ENCODE measurements around the gene HOXA5. TPM values are rescaled to one million over a fixed set of nuclear protein-coding genes. Genes with fewer than 3 reads are reported as not detected.

HOXA5 gene
- total and polyA plus RNA-seq, 8 donors, result 0.24 to 1.4 (median 0.81) TPM; not detected in 1

- Histone ChIP-seq H3K9me3 (no peaks in the 10 kb centered on the region), H3K36me3 (no peaks in the 10 kb centered on the region), H3K27me3 (peaks cover 7 to 83% (median 26%) of the 10 kb centered on the region in 4 donors), H3K27ac (no peak overlapping the region), H3K4me1 (peaks cover 0 to 3% (median 0%) of the 10 kb centered on the region in 3 donors), H3K4me3 (no peak overlapping the region)
- FAIRE-seq (no peak), DNase-seq (no peak), ATAC-seq (no peak)
- TF ChIP-seq, protein P1, sequence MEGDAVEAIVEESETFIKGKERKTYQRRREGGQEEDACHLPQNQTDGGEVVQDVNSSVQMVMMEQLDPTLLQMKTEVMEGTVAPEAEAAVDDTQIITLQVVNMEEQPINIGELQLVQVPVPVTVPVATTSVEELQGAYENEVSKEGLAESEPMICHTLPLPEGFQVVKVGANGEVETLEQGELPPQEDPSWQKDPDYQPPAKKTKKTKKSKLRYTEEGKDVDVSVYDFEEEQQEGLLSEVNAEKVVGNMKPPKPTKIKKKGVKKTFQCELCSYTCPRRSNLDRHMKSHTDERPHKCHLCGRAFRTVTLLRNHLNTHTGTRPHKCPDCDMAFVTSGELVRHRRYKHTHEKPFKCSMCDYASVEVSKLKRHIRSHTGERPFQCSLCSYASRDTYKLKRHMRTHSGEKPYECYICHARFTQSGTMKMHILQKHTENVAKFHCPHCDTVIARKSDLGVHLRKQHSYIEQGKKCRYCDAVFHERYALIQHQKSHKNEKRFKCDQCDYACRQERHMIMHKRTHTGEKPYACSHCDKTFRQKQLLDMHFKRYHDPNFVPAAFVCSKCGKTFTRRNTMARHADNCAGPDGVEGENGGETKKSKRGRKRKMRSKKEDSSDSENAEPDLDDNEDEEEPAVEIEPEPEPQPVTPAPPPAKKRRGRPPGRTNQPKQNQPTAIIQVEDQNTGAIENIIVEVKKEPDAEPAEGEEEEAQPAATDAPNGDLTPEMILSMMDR (IDR thresholded peaks at IDR 0.05), result no peak
- intact Hi-C loops (cut with DNase I), result no loop called here
- WGBS, 2 donors, result 54 to 59% methylated on average over 6 of the region's 6 CpGs
Observed at GRCh38 chr7:27178366-27178765, 34.9 kb upstream of the HOXA5 start.

DNA sequence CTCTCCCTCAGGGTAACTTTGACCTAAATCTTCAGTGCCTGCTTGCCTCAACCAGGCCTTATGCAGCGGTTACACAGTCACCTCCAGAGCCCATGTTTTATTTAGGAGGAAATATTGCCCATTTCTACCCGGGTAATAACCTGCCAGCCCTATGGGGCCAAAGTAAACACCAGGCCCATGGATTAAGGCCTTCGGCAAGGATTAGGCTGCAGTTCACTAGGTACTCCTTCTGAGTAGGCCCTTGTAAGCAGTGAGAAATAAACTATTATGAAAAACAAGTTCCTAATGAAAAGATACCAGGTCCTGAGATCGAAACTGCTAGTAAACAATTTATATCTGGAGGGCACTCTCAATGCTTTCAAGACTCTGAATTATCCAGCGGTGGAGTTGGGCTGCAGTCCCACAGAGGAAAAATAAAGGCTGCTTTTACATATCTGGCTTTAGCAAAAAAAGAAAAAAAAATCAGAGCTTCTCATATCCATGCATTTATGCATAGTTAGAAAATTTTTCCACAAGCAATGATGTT lies 34.4 kb upstream of the HOXA5 start:
- peaks cover 7 to 83% (median 25%) of the 10 kb centered on the region in 4 donors for H3K27me3 ChIP-seq
- H3K4me1 ChIP-seq, result peaks cover 0 to 8% (median 0%) of the 10 kb centered on the region in 3 donors
- ATAC-seq (no peak), FAIRE-seq (no peak), DNase-seq (no peak)
- no peak overlapping the region for H3K4me3 ChIP-seq
- TF ChIP-seq, protein P1 (IDR thresholded peaks at IDR 0.05), result no peak
- H3K36me3 ChIP-seq, result no peaks in the 10 kb centered on the region
- WGBS, 2 donors, result 64 to 72% methylated on average over 5 of the region's 5 CpGs
- no peaks in the 10 kb centered on the region for H3K9me3 ChIP-seq
- intact Hi-C loops (cut with DNase I), result no loop called here
- H3K27ac ChIP-seq, result no peak overlapping the region

GRCh38 chr7:27176962-27177794 lies 33.7 kb upstream of the HOXA5 start:
- H3K27ac ChIP-seq, result no peak overlapping the region
- H3K4me3 ChIP-seq, result no peak overlapping the region
- no peaks in the 10 kb centered on the region for H3K9me3 ChIP-seq
- peak in 3 of 6 donors; percentile 5 to 43 (median 21) for DNase-seq
- H3K4me1 ChIP-seq, result peaks cover 0 to 10% (median 0%) of the 10 kb centered on the region in 3 donors
- H3K36me3 ChIP-seq, result no peaks in the 10 kb centered on the region
- no peak for ATAC-seq
- intact Hi-C loops (cut with DNase I), result no loop called here
- TF ChIP-seq, protein P1 (IDR thresholded peaks at IDR 0.05), result no peak
- H3K27me3 ChIP-seq, result peaks cover 7 to 83% (median 24%) of the 10 kb centered on the region in 4 donors
- FAIRE-seq, result no peak
- WGBS, 2 donors, result 46 to 53% methylated on average over 22 of the region's 22 CpGs

- WGBS, 2 donors, result 48 to 61% methylated on average over 3 of the region's 3 CpGs
- intact Hi-C loops (cut with DNase I), result no loop called here
- Histone ChIP-seq H3K36me3 (no peaks in the 10 kb centered on the region), H3K9me3 (no peaks in the 10 kb centered on the region), H3K27ac (no peak overlapping the region), H3K27me3 (peaks cover 7 to 85% (median 28%) of the 10 kb centered on the region in 4 donors), H3K4me1 (peaks cover 0 to 10% (median 0%) of the 10 kb centered on the region in 3 donors), H3K4me3 (no peak overlapping the region)
- DNase-seq, result peak in 1 of 6 donors; percentile 4
- TF ChIP-seq, protein P1 (IDR thresholded peaks at IDR 0.05), result no peak
- no peak for ATAC-seq
- no peak for FAIRE-seq
Observed at GRCh38 chr7:27176524-27176845, 33.0 kb upstream of the HOXA5 start.
